ENCODE results near the gene THRB. TPM values are rescaled to one million over a fixed set of nuclear protein-coding genes. Genes with fewer than 3 reads are reported as not detected.

Gene THRB
- total RNA-seq, 6 experiments from 2014 or later, result 14.5 to 29.5 (median 17.3) TPM

DNA sequence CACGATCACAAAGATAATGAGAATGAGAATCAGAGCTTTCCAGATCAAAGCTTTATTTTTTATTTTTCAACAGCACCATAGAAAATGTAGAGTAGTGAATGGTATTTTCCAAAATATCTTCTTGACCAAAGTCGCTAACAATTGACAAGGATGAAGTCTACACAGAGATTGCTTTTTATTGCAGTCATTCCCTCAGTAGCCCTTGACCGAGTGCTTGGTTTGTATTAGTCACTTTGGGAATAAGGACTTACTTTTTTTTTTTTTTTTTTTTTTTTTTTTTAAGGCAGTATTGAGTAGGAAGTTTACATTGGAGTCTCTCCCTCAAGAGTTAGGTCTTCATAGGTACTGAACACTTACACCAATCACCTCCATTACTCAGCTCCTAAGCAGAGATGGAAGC lies 39.8 kb downstream of the THRB start:
- DNase-seq (no peak), ATAC-seq (no peak)
- Histone ChIP-seq H3K27ac (no peak overlapping the region), H3K4me3 (no peak overlapping the region), H3K36me3 (no peaks in the 10 kb centered on the region), H3K27me3 (no peaks in the 10 kb centered on the region), H3K9me3 (no peaks in the 10 kb centered on the region), H3K4me1 (peaks cover 0 to 13% (median 5%) of the 10 kb centered on the region in 4 donors)
- TF ChIP-seq, protein P1, sequence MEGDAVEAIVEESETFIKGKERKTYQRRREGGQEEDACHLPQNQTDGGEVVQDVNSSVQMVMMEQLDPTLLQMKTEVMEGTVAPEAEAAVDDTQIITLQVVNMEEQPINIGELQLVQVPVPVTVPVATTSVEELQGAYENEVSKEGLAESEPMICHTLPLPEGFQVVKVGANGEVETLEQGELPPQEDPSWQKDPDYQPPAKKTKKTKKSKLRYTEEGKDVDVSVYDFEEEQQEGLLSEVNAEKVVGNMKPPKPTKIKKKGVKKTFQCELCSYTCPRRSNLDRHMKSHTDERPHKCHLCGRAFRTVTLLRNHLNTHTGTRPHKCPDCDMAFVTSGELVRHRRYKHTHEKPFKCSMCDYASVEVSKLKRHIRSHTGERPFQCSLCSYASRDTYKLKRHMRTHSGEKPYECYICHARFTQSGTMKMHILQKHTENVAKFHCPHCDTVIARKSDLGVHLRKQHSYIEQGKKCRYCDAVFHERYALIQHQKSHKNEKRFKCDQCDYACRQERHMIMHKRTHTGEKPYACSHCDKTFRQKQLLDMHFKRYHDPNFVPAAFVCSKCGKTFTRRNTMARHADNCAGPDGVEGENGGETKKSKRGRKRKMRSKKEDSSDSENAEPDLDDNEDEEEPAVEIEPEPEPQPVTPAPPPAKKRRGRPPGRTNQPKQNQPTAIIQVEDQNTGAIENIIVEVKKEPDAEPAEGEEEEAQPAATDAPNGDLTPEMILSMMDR (IDR thresholded peaks at IDR 0.05), result no peak
- TF ChIP-seq POLR2A (IDR thresholded peaks at IDR 0.05), result no peak
- 82% methylated on average over 3 of the region's 3 CpGs for WGBS (ENCODE audit: insufficient coverage, low coverage, low lambda C conversion rate, missing lambda C conversion rate)
- intact Hi-C loops (cut with DNase I), result no loop called here

DNA sequence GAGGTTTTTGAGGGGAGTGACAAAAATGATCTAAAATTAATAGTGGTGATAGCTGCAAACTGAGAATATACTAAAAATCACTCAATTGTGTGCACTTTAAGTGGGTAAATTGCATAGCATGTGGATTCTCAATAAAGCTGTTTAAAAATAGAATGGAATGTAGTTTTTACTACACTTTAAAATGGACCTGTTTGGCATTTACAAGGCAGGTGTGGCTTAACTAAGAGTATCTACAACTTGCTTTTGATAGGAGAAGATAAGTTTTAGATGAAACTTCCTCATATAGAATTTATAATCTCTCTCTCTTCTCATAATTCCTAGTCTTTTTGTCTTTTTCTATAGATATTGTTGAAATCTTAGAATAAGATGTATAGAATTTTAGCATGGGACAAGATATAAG lies 40.3 kb downstream of the THRB start:
- DNase-seq (no peak), ATAC-seq (no peak)
- H3K27ac ChIP-seq, result no peak overlapping the region
- H3K27me3 ChIP-seq, result no peaks in the 10 kb centered on the region
- no peaks in the 10 kb centered on the region for H3K9me3 ChIP-seq
- no peaks in the 10 kb centered on the region for H3K36me3 ChIP-seq
- intact Hi-C loops (cut with DNase I), result no loop called here
- H3K4me3 ChIP-seq, result no peak overlapping the region
- TF ChIP-seq, protein P1 (IDR thresholded peaks at IDR 0.05), result no peak
- TF ChIP-seq POLR2A (IDR thresholded peaks at IDR 0.05), result no peak
- H3K4me1 ChIP-seq, result peaks cover 0 to 14% (median 6%) of the 10 kb centered on the region in 4 donors

DNA sequence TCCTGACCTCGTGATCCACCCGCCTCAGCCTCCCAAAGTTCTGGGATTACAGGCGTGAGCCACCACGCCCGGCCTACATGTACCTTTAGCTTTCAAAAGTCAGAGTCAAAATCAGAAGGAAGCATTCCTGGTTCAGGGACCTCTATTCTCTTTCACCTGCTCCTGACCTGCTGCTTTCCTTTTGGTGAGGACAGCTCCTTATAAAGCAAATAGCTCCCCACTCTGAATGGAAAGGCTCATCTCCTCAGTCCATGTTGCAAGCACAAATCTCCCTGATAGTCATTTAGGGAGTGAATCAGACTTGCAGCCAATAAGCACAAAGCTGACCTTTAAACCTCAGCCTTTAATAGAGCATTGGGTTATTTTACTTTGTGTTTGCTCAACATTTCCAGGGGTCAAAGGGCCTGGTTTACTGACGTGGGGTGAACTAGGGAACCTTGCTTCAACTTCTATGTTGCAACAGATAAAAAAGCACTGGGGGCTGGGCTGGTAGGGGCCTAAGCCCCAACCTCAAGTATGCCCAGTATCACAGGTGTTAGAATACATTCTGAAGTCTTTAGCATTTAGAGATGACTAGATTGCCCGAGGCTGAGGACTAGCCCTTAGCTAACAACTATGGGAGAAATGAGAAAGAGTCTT lies 43.1 kb downstream of the THRB start:
- Histone ChIP-seq H3K4me1 (peaks cover 0 to 33% (median 11%) of the 10 kb centered on the region in 4 donors), H3K27ac (peak overlapping the region; percentile 56 to 86 (median 75)), H3K4me3 (peak overlapping the region in 2 of 3 donors; percentile 38 to 45), H3K27me3 (no peaks in the 10 kb centered on the region), H3K9me3 (no peaks in the 10 kb centered on the region), H3K36me3 (no peaks in the 10 kb centered on the region)
- ATAC-seq (peak; percentile 82 to 90 (median 86)), DNase-seq (peak; percentile 37 to 87 (median 55))
- intact Hi-C loops (cut with DNase I), result no loop called here
- TF ChIP-seq, protein P1 (IDR thresholded peaks at IDR 0.05), result peak in 1 of 4 donors; percentile 3
- TF ChIP-seq POLR2A (IDR thresholded peaks at IDR 0.05), result peak; percentile 93
- 37% methylated on average over 7 of the region's 7 CpGs for WGBS (ENCODE audit: insufficient coverage, low coverage, low lambda C conversion rate, missing lambda C conversion rate)

DNA sequence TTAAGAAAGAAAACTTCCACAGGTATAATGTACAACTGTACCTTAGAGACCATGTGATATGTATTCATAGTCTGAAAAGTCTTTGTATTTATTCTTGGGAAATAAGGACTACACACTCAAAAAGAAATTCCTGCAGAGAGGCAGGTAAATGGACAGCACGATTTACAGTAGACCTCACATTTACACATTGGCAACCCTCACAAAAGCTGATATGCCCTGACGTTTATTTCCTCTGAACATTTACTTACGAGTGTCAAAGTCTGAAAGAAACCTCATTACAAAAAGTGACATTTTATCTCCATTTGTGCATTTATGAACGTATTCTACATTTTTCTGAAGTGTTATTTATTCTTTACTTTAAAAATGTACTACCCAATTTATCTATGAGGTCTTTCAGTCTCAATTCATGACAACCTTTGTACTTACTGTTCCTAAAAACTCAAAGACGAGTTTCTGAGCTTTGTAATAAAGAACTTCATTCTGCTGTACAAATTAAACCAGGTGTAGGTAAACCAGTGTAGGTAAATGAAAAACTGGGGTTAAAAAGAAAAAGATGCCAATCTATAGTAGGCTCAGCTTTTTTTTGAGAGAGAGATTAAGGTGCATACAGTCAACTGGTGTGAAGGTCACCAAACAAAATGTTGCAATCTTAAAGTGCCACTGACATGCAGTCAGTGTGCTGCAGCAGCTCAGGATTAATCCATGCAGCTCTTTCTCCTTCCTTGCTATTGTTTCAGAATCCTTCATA lies 44.3 kb downstream of the THRB start:
- 21% methylated on average over 5 of the region's 5 CpGs for WGBS (ENCODE audit: insufficient coverage, low coverage, low lambda C conversion rate, missing lambda C conversion rate)
- H3K4me1 ChIP-seq, result peaks cover 0 to 33% (median 11%) of the 10 kb centered on the region in 4 donors
- intact Hi-C loops (cut with DNase I), result no loop called here
- peak overlapping the region; percentile 6 to 45 (median 38) for H3K4me3 ChIP-seq
- H3K9me3 ChIP-seq, result no peaks in the 10 kb centered on the region
- no peaks in the 10 kb centered on the region for H3K27me3 ChIP-seq
- DNase-seq (peak in 1 of 3 donors; percentile 66), ATAC-seq (peak; percentile 69 to 76 (median 70))
- TF ChIP-seq POLR2A (IDR thresholded peaks at IDR 0.05), result peak; percentile 73
- TF ChIP-seq, protein P1 (IDR thresholded peaks at IDR 0.05), result no peak
- H3K36me3 ChIP-seq, result no peaks in the 10 kb centered on the region
- H3K27ac ChIP-seq, result peak overlapping the region; percentile 55 to 86 (median 56)
